ENCODE measurements around the gene CYP11A1. TPM values are rescaled to one million over a fixed set of nuclear protein-coding genes. Genes with fewer than 3 reads are reported as not detected.

Gene CYP11A1
- 1 to 10 TPM; 2.3 to 5.7 TPM for polyA plus RNA-seq

- Histone ChIP-seq H3K27ac (ENCODE audit: low read depth in 2 of 2, low read length in 1 of 2) (no peak within 1 kb of the TSS), H3K36me3 (ENCODE audit: control insufficient read depth in 2 of 2, insufficient read depth in 2 of 2, low read length in 1 of 2) (no peaks in the 10 kb centered on the region), H3K27me3 (ENCODE audit: control insufficient read depth in 1 of 2, insufficient read depth in 2 of 2, low read length in 2 of 2) (no peaks in the 10 kb centered on the region), H3K9me3 (ENCODE audit: control insufficient read depth in 2 of 2, insufficient read depth in 1 of 2, low read depth in 1 of 2, low read length in 1 of 2) (no peaks in the 10 kb centered on the region), H3K4me1 (ENCODE audit: control insufficient read depth in 2 of 2, insufficient read depth in 2 of 2, low read length in 1 of 2) (peaks cover 0 to 4% of the 10 kb centered on the region in 2 donors), H3K4me3 (ENCODE audit: low read depth in 1 of 2, low read length in 2 of 2) (peak within 1 kb of the TSS in 1 of 2 donors; percentile 63)
- 65 to 66% methylated on average over 12 of the region's 12 CpGs for WGBS, 2 donors
Observed at GRCh38 chr15:74367296-74367854, at the start of gene CYP11A1. TSS of gene CYP11A1 (minus strand) at chr15:74367646. CDS start at chr15:74367585, 61 bp downstream.

GRCh38 chr15:74417225-74417624, 49.8 kb upstream of the CYP11A1 start:
- Histone ChIP-seq H3K4me1 (ENCODE audit: control insufficient read depth in 2 of 2, insufficient read depth in 2 of 2, low read length in 1 of 2) (peaks cover 0 to 8% of the 10 kb centered on the region in 2 donors), H3K36me3 (ENCODE audit: control insufficient read depth in 2 of 2, insufficient read depth in 2 of 2, low read length in 1 of 2) (peaks cover 0 to 11% of the 10 kb centered on the region in 2 donors), H3K27ac (ENCODE audit: low read depth in 2 of 2, low read length in 1 of 2) (no peak overlapping the region), H3K27me3 (ENCODE audit: control insufficient read depth in 1 of 2, insufficient read depth in 2 of 2, low read length in 2 of 2) (no peaks in the 10 kb centered on the region), H3K9me3 (ENCODE audit: control insufficient read depth in 2 of 2, insufficient read depth in 1 of 2, low read depth in 1 of 2, low read length in 1 of 2) (no peaks in the 10 kb centered on the region), H3K4me3 (ENCODE audit: low read depth in 1 of 2, low read length in 2 of 2) (no peak overlapping the region)
- 85 to 88% methylated on average over 13 of the region's 13 CpGs for WGBS, 2 donors

GRCh38 chr15:74415966-74416916, 48.8 kb upstream of the CYP11A1 start:
- H3K27me3 ChIP-seq (ENCODE audit: control insufficient read depth in 1 of 2, insufficient read depth in 2 of 2, low read length in 2 of 2), result no peaks in the 10 kb centered on the region
- peaks cover 0 to 11% of the 10 kb centered on the region in 2 donors for H3K36me3 ChIP-seq (ENCODE audit: control insufficient read depth in 2 of 2, insufficient read depth in 2 of 2, low read length in 1 of 2)
- H3K9me3 ChIP-seq (ENCODE audit: control insufficient read depth in 2 of 2, insufficient read depth in 1 of 2, low read depth in 1 of 2, low read length in 1 of 2), result no peaks in the 10 kb centered on the region
- 63 to 68% methylated on average over 19 of the region's 19 CpGs for WGBS, 2 donors
- H3K27ac ChIP-seq (ENCODE audit: low read depth in 2 of 2, low read length in 1 of 2), result no peak overlapping the region
- peaks cover 0 to 8% of the 10 kb centered on the region in 2 donors for H3K4me1 ChIP-seq (ENCODE audit: control insufficient read depth in 2 of 2, insufficient read depth in 2 of 2, low read length in 1 of 2)
- H3K4me3 ChIP-seq (ENCODE audit: low read depth in 1 of 2, low read length in 2 of 2), result no peak overlapping the region

- Histone ChIP-seq H3K4me1 (ENCODE audit: control insufficient read depth in 2 of 2, insufficient read depth in 2 of 2, low read length in 1 of 2) (peaks cover 0 to 8% of the 10 kb centered on the region in 2 donors), H3K4me3 (ENCODE audit: low read depth in 1 of 2, low read length in 2 of 2) (no peak overlapping the region), H3K36me3 (ENCODE audit: control insufficient read depth in 2 of 2, insufficient read depth in 2 of 2, low read length in 1 of 2) (peaks cover 0 to 11% of the 10 kb centered on the region in 2 donors), H3K9me3 (ENCODE audit: control insufficient read depth in 2 of 2, insufficient read depth in 1 of 2, low read depth in 1 of 2, low read length in 1 of 2) (no peaks in the 10 kb centered on the region), H3K27ac (ENCODE audit: low read depth in 2 of 2, low read length in 1 of 2) (no peak overlapping the region), H3K27me3 (ENCODE audit: control insufficient read depth in 1 of 2, insufficient read depth in 2 of 2, low read length in 2 of 2) (no peaks in the 10 kb centered on the region)
- WGBS, 2 donors, result 95 to 96% methylated on average over 12 of the region's 12 CpGs
Observed at GRCh38 chr15:74414603-74415338, 47.3 kb upstream of the CYP11A1 start.

GRCh38 chr15:74414081-74414580, 46.7 kb upstream of the CYP11A1 start:
- H3K9me3 ChIP-seq (ENCODE audit: control insufficient read depth in 2 of 2, insufficient read depth in 1 of 2, low read depth in 1 of 2, low read length in 1 of 2), result no peaks in the 10 kb centered on the region
- no peak overlapping the region for H3K4me3 ChIP-seq (ENCODE audit: low read depth in 1 of 2, low read length in 2 of 2)
- whole genome bisulfite sequencing, 2 donors, result 90 to 92% methylated on average over 5 of the region's 5 CpGs
- H3K4me1 ChIP-seq (ENCODE audit: control insufficient read depth in 2 of 2, insufficient read depth in 2 of 2, low read length in 1 of 2), result peaks cover 0 to 8% of the 10 kb centered on the region in 2 donors
- no peak overlapping the region for H3K27ac ChIP-seq (ENCODE audit: low read depth in 2 of 2, low read length in 1 of 2)
- peaks cover 0 to 11% of the 10 kb centered on the region in 2 donors for H3K36me3 ChIP-seq (ENCODE audit: control insufficient read depth in 2 of 2, insufficient read depth in 2 of 2, low read length in 1 of 2)
- no peaks in the 10 kb centered on the region for H3K27me3 ChIP-seq (ENCODE audit: control insufficient read depth in 1 of 2, insufficient read depth in 2 of 2, low read length in 2 of 2)

GRCh38 chr15:74413350-74414080, 46.1 kb upstream of the CYP11A1 start:
- H3K9me3 ChIP-seq (ENCODE audit: control insufficient read depth in 2 of 2, insufficient read depth in 1 of 2, low read depth in 1 of 2, low read length in 1 of 2), result no peaks in the 10 kb centered on the region
- no peaks in the 10 kb centered on the region for H3K27me3 ChIP-seq (ENCODE audit: control insufficient read depth in 1 of 2, insufficient read depth in 2 of 2, low read length in 2 of 2)
- H3K27ac ChIP-seq (ENCODE audit: low read depth in 2 of 2, low read length in 1 of 2), result no peak overlapping the region
- 82 to 86% methylated on average over 9 of the region's 9 CpGs for WGBS, 2 donors
- H3K4me1 ChIP-seq (ENCODE audit: control insufficient read depth in 2 of 2, insufficient read depth in 2 of 2, low read length in 1 of 2), result peaks cover 0 to 8% of the 10 kb centered on the region in 2 donors
- H3K36me3 ChIP-seq (ENCODE audit: control insufficient read depth in 2 of 2, insufficient read depth in 2 of 2, low read length in 1 of 2), result peaks cover 0 to 11% of the 10 kb centered on the region in 2 donors
- no peak overlapping the region for H3K4me3 ChIP-seq (ENCODE audit: low read depth in 1 of 2, low read length in 2 of 2)

- Histone ChIP-seq H3K9me3 (ENCODE audit: control insufficient read depth in 2 of 2, insufficient read depth in 1 of 2, low read depth in 1 of 2, low read length in 1 of 2) (no peaks in the 10 kb centered on the region), H3K27me3 (ENCODE audit: control insufficient read depth in 1 of 2, insufficient read depth in 2 of 2, low read length in 2 of 2) (no peaks in the 10 kb centered on the region), H3K36me3 (ENCODE audit: control insufficient read depth in 2 of 2, insufficient read depth in 2 of 2, low read length in 1 of 2) (peaks cover 0 to 11% of the 10 kb centered on the region in 2 donors), H3K4me1 (ENCODE audit: control insufficient read depth in 2 of 2, insufficient read depth in 2 of 2, low read length in 1 of 2) (peaks cover 0 to 10% of the 10 kb centered on the region in 2 donors), H3K27ac (ENCODE audit: low read depth in 2 of 2, low read length in 1 of 2) (no peak overlapping the region), H3K4me3 (ENCODE audit: low read depth in 1 of 2, low read length in 2 of 2) (no peak overlapping the region)
- WGBS, 2 donors, result 69 to 85% methylated on average over 6 of the region's 6 CpGs
Observed at GRCh38 chr15:74412159-74412558, 44.7 kb upstream of the CYP11A1 start.

- H3K36me3 ChIP-seq (ENCODE audit: control insufficient read depth in 2 of 2, insufficient read depth in 2 of 2, low read length in 1 of 2), result peaks cover 0 to 11% of the 10 kb centered on the region in 2 donors
- 93 to 95% methylated on average over 12 of the region's 12 CpGs for WGBS, 2 donors
- no peaks in the 10 kb centered on the region for H3K27me3 ChIP-seq (ENCODE audit: control insufficient read depth in 1 of 2, insufficient read depth in 2 of 2, low read length in 2 of 2)
- no peaks in the 10 kb centered on the region for H3K9me3 ChIP-seq (ENCODE audit: control insufficient read depth in 2 of 2, insufficient read depth in 1 of 2, low read depth in 1 of 2, low read length in 1 of 2)
- no peak overlapping the region for H3K27ac ChIP-seq (ENCODE audit: low read depth in 2 of 2, low read length in 1 of 2)
- H3K4me1 ChIP-seq (ENCODE audit: control insufficient read depth in 2 of 2, insufficient read depth in 2 of 2, low read length in 1 of 2), result peaks cover 0 to 10% of the 10 kb centered on the region in 2 donors
- H3K4me3 ChIP-seq (ENCODE audit: low read depth in 1 of 2, low read length in 2 of 2), result no peak overlapping the region
Observed at GRCh38 chr15:74411686-74412085, 44.2 kb upstream of the CYP11A1 start.

Measured in esophagus (tissue), 2 donors.